ENCODE data around the gene CEMIP2. TPM values are rescaled to one million over a fixed set of nuclear protein-coding genes. Genes with fewer than 3 reads are reported as not detected.

Gene CEMIP2
- total and polyA plus RNA-seq, 2 of the 13 experiments (the other 11 are each of a cell fraction or from before 2014, with no cell fraction given), result 94.3 to 128 TPM

DNA sequence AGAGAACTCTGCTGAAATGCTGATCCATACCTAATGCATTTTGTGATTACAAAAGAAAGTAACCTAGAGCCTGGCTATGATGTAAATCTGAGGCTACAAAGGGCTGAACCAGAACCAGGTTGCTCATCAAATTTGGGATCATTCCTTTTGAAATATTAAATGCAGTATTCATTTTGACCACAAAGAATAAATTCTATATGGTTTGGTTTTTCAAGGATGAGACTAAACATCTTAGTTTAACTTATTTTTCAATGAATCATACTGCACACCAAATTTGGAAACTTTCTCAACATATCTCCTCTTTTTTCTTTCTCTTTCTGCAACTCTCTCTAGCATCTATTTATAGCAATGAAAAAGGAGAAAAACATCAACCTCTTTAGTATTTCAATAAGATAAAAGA, 46.5 kb downstream of the CEMIP2 start:
- Histone ChIP-seq H4K20me1 (ENCODE audit: insufficient read depth, low read length) (no peaks in the 10 kb centered on the region), H3K9me3 (ENCODE audit: low read length) (no peaks in the 10 kb centered on the region), H3K4me1 (ENCODE audit: insufficient read depth, low read length) (peaks cover 33% of the 10 kb centered on the region), H3K36me3 (replicated peaks in 1 of 2; ENCODE audit: control insufficient read depth in 1 of 2, insufficient read depth in 2 of 2, low read length in 2 of 2) (peaks cover 17 to 67% of the 10 kb centered on the region in 2 experiments), H3K9ac (ENCODE audit: insufficient read depth, low read depth, low read length) (no peak overlapping the region), H3K79me2 (ENCODE audit: insufficient read depth, low read length) (peaks cover 7% of the 10 kb centered on the region), H2AFZ (ENCODE audit: low read length) (no peak overlapping the region), H3K4me3 (replicated peaks in 1 of 3; ENCODE audit: insufficient read depth in 1 of 3, low read depth in 2 of 3, low read length in 3 of 3) (no peak overlapping the region), H3K27ac (ENCODE audit: extremely low read length, insufficient read depth, low read length) (no peak overlapping the region), H3K27me3 (ENCODE audit: control insufficient read depth in 1 of 2, insufficient read depth in 2 of 2, low read length in 2 of 2) (no peaks in the 10 kb centered on the region), H3K4me2 (ENCODE audit: low read depth, low read length) (no peak overlapping the region)
- TF ChIP-seq RFXAP (CRISPR knock-in tag; IDR thresholded peaks at IDR 0.05; ENCODE audit: borderline replicate concordance), result no peak
- no peak for TF ChIP-seq RARG (CRISPR knock-in tag; IDR thresholded peaks at IDR 0.05; ENCODE audit: low read depth)
- no peak for TF ChIP-seq ZNF567 (CRISPR knock-in tag; IDR thresholded peaks at IDR 0.05; ENCODE audit: borderline replicate concordance)
- TF ChIP-seq, protein P1, sequence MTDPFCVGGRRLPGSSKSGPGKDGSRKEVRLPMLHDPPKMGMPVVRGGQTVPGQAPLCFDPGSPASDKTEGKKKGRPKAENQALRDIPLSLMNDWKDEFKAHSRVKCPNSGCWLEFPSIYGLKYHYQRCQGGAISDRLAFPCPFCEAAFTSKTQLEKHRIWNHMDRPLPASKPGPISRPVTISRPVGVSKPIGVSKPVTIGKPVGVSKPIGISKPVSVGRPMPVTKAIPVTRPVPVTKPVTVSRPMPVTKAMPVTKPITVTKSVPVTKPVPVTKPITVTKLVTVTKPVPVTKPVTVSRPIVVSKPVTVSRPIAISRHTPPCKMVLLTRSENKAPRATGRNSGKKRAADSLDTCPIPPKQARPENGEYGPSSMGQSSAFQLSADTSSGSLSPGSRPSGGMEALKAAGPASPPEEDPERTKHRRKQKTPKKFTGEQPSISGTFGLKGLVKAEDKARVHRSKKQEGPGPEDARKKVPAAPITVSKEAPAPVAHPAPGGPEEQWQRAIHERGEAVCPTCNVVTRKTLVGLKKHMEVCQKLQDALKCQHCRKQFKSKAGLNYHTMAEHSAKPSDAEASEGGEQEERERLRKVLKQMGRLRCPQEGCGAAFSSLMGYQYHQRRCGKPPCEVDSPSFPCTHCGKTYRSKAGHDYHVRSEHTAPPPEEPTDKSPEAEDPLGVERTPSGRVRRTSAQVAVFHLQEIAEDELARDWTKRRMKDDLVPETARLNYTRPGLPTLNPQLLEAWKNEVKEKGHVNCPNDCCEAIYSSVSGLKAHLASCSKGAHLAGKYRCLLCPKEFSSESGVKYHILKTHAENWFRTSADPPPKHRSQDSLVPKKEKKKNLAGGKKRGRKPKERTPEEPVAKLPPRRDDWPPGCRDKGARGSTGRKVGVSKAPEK (CRISPR knock-in tag; IDR thresholded peaks at IDR 0.05; ENCODE audit: borderline replicate concordance), result no peak
- TF ChIP-seq, protein P2, sequence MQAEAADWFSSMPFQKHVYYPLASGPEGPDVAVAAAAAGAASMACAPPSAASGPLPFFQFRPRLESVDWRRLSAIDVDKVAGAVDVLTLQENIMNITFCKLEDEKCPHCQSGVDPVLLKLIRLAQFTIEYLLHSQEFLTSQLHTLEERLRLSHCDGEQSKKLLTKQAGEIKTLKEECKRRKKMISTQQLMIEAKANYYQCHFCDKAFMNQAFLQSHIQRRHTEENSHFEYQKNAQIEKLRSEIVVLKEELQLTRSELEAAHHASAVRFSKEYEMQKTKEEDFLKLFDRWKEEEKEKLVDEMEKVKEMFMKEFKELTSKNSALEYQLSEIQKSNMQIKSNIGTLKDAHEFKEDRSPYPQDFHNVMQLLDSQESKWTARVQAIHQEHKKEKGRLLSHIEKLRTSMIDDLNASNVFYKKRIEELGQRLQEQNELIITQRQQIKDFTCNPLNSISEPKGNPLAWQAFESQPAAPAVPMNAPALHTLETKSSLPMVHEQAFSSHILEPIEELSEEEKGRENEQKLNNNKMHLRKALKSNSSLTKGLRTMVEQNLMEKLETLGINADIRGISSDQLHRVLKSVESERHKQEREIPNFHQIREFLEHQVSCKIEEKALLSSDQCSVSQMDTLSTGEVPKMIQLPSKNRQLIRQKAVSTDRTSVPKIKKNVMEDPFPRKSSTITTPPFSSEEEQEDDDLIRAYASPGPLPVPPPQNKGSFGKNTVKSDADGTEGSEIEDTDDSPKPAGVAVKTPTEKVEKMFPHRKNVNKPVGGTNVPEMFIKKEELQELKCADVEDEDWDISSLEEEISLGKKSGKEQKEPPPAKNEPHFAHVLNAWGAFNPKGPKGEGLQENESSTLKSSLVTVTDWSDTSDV (CRISPR knock-in tag; IDR thresholded peaks at IDR 0.05), result no peak
- no peak for TF ChIP-seq AGO2 (optimal IDR thresholded peaks at IDR 0.05; ENCODE audit: low read depth, low read length)
- no peak for TF ChIP-seq ZNF83 (CRISPR knock-in tag; IDR thresholded peaks at IDR 0.05; ENCODE audit: borderline replicate concordance)
- TF ChIP-seq MAFF (IDR thresholded peaks at IDR 0.05; ENCODE audit: low read depth, low read length), result no peak
- TF ChIP-seq, protein P3, sequence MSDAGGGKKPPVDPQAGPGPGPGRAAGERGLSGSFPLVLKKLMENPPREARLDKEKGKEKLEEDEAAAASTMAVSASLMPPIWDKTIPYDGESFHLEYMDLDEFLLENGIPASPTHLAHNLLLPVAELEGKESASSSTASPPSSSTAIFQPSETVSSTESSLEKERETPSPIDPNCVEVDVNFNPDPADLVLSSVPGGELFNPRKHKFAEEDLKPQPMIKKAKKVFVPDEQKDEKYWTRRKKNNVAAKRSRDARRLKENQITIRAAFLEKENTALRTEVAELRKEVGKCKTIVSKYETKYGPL (CRISPR knock-in tag; IDR thresholded peaks at IDR 0.05), result no peak
- intact Hi-C loops (cut with micrococcal nuclease; ENCODE audit: unreplicated experiment), result no loop called here
- POLR2A ChIA-PET, result no interaction called here
- no TSS peak for BruUV-seq (replicated peaks)
- no peak for FAIRE-seq
- in situ Hi-C loops (cut with HindIII; ENCODE audit: extremely low pct_ligation_motif_present, low pct_unique_long_range_greater_than_20kb), result no loop called here
- CTCF ChIA-PET (ENCODE audit: low intra/inter-chr PET ratio, low total read pairs), result no interaction called here
- ATAC-seq, result no peak
- no peak for DNase-seq (ENCODE audit: low spot score)
